Natural killer cell (primary cell): ENCODE results near the gene TES. TPM values are rescaled to one million over a fixed set of nuclear protein-coding genes. Genes with fewer than 3 reads are reported as not detected.
A peak's percentile ranks its signal among the peaks of the same experiment; 100 is the strongest.

Source experiments
- ATAC-seq, 3 donors: fragments of 150-1000 bp in 2 of 3; fragments of 200-7000 bp in 1 of 3; cut with Tn5 transposase; 1 replicate in 1 of 3; 2 replicates in 2 of 3; pipeline ENCODE4 v1.10.0; 2021; ENCODE audit warnings: mild to moderate bottlenecking in 2 of 3, moderate library complexity in 2 of 3
- DNase-seq, 2 donors: peaks; one replicate each; pipeline versions ENCODE4 v3.0.0 to v3.0.0-alpha.2; 2013 to 2021; ENCODE audit warnings: mixed read lengths in 1 of 2
- H3K27ac ChIP-seq: one replicate; pipeline ENCODE4 v1.5.1; 2013; ENCODE audit warnings: mild to moderate bottlenecking, low read length
- H3K27me3 ChIP-seq: one replicate; pipeline ENCODE4 v1.6.1; 2013; ENCODE audit warnings: low read length; ENCODE audit not compliant: control insufficient read depth, insufficient read depth
- H3K36me3 ChIP-seq: one replicate; pipeline ENCODE4 v1.6.1; 2013; ENCODE audit warnings: low read length; ENCODE audit not compliant: control insufficient read depth, insufficient read depth
- H3K4me1 ChIP-seq: one replicate; pipeline ENCODE4 v1.6.1; 2013; ENCODE audit warnings: low read length; ENCODE audit not compliant: control insufficient read depth, insufficient read depth
- H3K4me3 ChIP-seq: one replicate; pipeline ENCODE4 v1.5.1; 2013; ENCODE audit warnings: low read length
- H3K9me3 ChIP-seq: one replicate; pipeline ENCODE4 v1.6.1; 2013; ENCODE audit warnings: low read length; ENCODE audit not compliant: control insufficient read depth, insufficient read depth
- H3K27ac Mint-ChIP-seq, 2 donors: one replicate each; pipeline ENCODE4 v1.8.0; 2022; ENCODE audit warnings: mild to moderate bottlenecking in 2 of 2, mixed read lengths in 2 of 2, moderate library complexity in 1 of 2
- H3K27me3 Mint-ChIP-seq, 2 donors: one replicate each; pipeline ENCODE4 v1.8.0; 2022; ENCODE audit warnings: low read depth in 2 of 2, mixed read lengths in 2 of 2
- H3K36me3 Mint-ChIP-seq: one replicate; pipeline ENCODE4 v1.8.0; 2022; ENCODE audit warnings: mixed read lengths
- H3K4me1 Mint-ChIP-seq, 2 donors: one replicate each; pipeline ENCODE4 v1.8.0; 2022; ENCODE audit warnings: mixed read lengths in 2 of 2
- H3K4me3 Mint-ChIP-seq: one replicate; pipeline ENCODE4 v1.8.0; 2022; ENCODE audit warnings: mild to moderate bottlenecking, moderate library complexity, mixed read lengths
- H3K9me3 Mint-ChIP-seq, 2 donors: one replicate each; pipeline ENCODE4 v1.8.0; 2022; ENCODE audit warnings: mixed read lengths in 2 of 2
- WGBS: methylation state at CpG from one replicate; pipeline ENCODE4 v1.1.7; 2013; ENCODE audit warnings: missing lambda C conversion rate; ENCODE audit not compliant: insufficient coverage; 5-methylcytosine and 5-hydroxymethylcytosine counted together
- intact Hi-C: fragments of 100-400 bp; cut with micrococcal nuclease; formaldehyde crosslinking; loops from one replicate; pipeline ENCODE4 v1.14.2; 2022
- total RNA-seq, 4 donors: library from RNA; stranded (reverse); fragments of 120-200 nt in 1 of 4; gene quantifications; one replicate each; pipeline versions ENCODE4 v1.2.3 to v1.2.4, GENCODE V29; 2013 to 2022
- TF ChIP-seq, protein P1 (sequence below): fragments of 200-600 bp; IDR thresholded peaks from one replicate; pipeline ENCODE4 v1.8.0; 2022; ENCODE audit warnings: antibody characterized with exemption

The TES gene
- total RNA-seq, 3 donors from 2014 or later (not counting 1 experiment from before 2014, with no cell fraction given) = 220 to 269 (median 227) TPM

DNA sequence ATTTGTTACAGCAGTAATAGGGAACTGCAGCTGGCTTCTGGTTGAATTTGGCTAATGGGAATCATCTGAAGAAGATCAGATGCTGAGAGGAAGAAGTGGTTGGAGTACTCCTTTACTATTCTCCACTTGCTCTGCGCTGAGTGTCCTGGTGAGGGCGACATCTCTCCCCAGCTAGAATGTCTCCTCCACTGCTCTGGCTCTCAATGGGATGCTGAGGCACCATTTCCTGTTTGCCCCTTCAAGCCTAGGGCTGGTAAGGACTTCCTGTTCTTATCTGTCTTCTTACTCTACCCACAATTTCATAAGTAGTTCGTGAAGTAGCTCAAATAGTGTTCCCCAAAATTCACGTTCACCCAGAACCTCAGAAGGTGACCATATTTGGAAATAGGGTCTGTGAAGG is 43.2 kb upstream of the TES start:
- Mint-ChIP-seq H3K36me3 (no peaks in the 10 kb centered on the region), H3K27ac (no peak overlapping the region), H3K9me3 (no peaks in the 10 kb centered on the region), H3K27me3 (peaks cover 14% of the 10 kb centered on the region in 2 donors), H3K4me1 (peaks cover 0 to 5% of the 10 kb centered on the region in 2 donors), H3K4me3 (no peak overlapping the region)
- H3K4me1 ChIP-seq = no peaks in the 10 kb centered on the region
- 51% methylated on average over 4 of the region's 4 CpGs for WGBS
- no peaks in the 10 kb centered on the region for H3K27me3 ChIP-seq
- no peak overlapping the region for H3K4me3 ChIP-seq
- peak in 1 of 2 donors; percentile 35 for DNase-seq
- no peaks in the 10 kb centered on the region for H3K9me3 ChIP-seq
- H3K36me3 ChIP-seq = no peaks in the 10 kb centered on the region
- TF ChIP-seq, protein P1, sequence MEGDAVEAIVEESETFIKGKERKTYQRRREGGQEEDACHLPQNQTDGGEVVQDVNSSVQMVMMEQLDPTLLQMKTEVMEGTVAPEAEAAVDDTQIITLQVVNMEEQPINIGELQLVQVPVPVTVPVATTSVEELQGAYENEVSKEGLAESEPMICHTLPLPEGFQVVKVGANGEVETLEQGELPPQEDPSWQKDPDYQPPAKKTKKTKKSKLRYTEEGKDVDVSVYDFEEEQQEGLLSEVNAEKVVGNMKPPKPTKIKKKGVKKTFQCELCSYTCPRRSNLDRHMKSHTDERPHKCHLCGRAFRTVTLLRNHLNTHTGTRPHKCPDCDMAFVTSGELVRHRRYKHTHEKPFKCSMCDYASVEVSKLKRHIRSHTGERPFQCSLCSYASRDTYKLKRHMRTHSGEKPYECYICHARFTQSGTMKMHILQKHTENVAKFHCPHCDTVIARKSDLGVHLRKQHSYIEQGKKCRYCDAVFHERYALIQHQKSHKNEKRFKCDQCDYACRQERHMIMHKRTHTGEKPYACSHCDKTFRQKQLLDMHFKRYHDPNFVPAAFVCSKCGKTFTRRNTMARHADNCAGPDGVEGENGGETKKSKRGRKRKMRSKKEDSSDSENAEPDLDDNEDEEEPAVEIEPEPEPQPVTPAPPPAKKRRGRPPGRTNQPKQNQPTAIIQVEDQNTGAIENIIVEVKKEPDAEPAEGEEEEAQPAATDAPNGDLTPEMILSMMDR = no peak
- peak in 2 of 3 donors; percentile 48 to 58 for ATAC-seq
- intact Hi-C loops = no loop called here
- no peak overlapping the region for H3K27ac ChIP-seq

GRCh38 chr7:116169060-116169459 is 41.3 kb upstream of the TES start:
- Histone ChIP-seq H3K9me3 (no peaks in the 10 kb centered on the region), H3K27me3 (no peaks in the 10 kb centered on the region), H3K4me3 (no peak overlapping the region), H3K4me1 (no peaks in the 10 kb centered on the region), H3K27ac (no peak overlapping the region), H3K36me3 (no peaks in the 10 kb centered on the region)
- no peaks in the 10 kb centered on the region for H3K9me3 Mint-ChIP-seq
- DNase-seq = no peak
- ATAC-seq = no peak
- no peak overlapping the region for H3K4me3 Mint-ChIP-seq
- 83% methylated on average over 1 of the region's 1 CpG for WGBS
- H3K27me3 Mint-ChIP-seq = peaks cover 14% of the 10 kb centered on the region in 2 donors
- intact Hi-C loops = no loop called here
- no peaks in the 10 kb centered on the region for H3K36me3 Mint-ChIP-seq
- TF ChIP-seq, protein P1 = no peak
- H3K4me1 Mint-ChIP-seq = peaks cover 0 to 5% of the 10 kb centered on the region in 2 donors
- no peak overlapping the region for H3K27ac Mint-ChIP-seq

GRCh38 chr7:116170180-116170579 is 40.2 kb upstream of the TES start:
- Histone ChIP-seq H3K4me3 (no peak overlapping the region), H3K9me3 (no peaks in the 10 kb centered on the region), H3K36me3 (no peaks in the 10 kb centered on the region), H3K27ac (no peak overlapping the region), H3K4me1 (no peaks in the 10 kb centered on the region), H3K27me3 (no peaks in the 10 kb centered on the region)
- Mint-ChIP-seq H3K9me3 (no peaks in the 10 kb centered on the region), H3K27ac (no peak overlapping the region), H3K4me3 (no peak overlapping the region), H3K36me3 (no peaks in the 10 kb centered on the region), H3K4me1 (peaks cover 0 to 5% of the 10 kb centered on the region in 2 donors), H3K27me3 (peaks cover 14% of the 10 kb centered on the region in 2 donors)
- TF ChIP-seq, protein P1 = no peak
- ATAC-seq (no peak), DNase-seq (no peak)
- intact Hi-C loops = no loop called here

- Histone ChIP-seq H3K9me3 (no peaks in the 10 kb centered on the region), H3K27ac (no peak overlapping the region), H3K27me3 (no peaks in the 10 kb centered on the region), H3K36me3 (no peaks in the 10 kb centered on the region), H3K4me1 (no peaks in the 10 kb centered on the region), H3K4me3 (no peak overlapping the region)
- H3K9me3 Mint-ChIP-seq = no peaks in the 10 kb centered on the region
- 85% methylated on average over 2 of the region's 2 CpGs for WGBS
- H3K4me1 Mint-ChIP-seq = peaks cover 0 to 5% of the 10 kb centered on the region in 2 donors
- DNase-seq (no peak), ATAC-seq (no peak)
- H3K4me3 Mint-ChIP-seq = no peak overlapping the region
- H3K36me3 Mint-ChIP-seq = no peaks in the 10 kb centered on the region
- intact Hi-C loops = no loop called here
- H3K27ac Mint-ChIP-seq = no peak overlapping the region
- H3K27me3 Mint-ChIP-seq = peaks cover 14% of the 10 kb centered on the region in 2 donors
- TF ChIP-seq, protein P1 = no peak
Observed at GRCh38 chr7:116171094-116171493, 39.2 kb upstream of the TES start.
